HEK293 (cell line): ENCODE results near the gene PER1.

Source experiments
- BCL11B ChIP-seq: fragments of 450-650 bp; formaldehyde crosslinking; IDR thresholded peaks from 2 replicates; pipeline ENCODE4 v1.5.1; 2016; ENCODE audit warnings: low read depth, missing biosample characterization, missing genetic modification characterization
- KLF7 ChIP-seq: fragments of 450-650 bp; formaldehyde crosslinking; IDR thresholded peaks from 2 replicates; pipeline ENCODE4 v1.5.1; 2016; ENCODE audit warnings: missing biosample characterization, missing genetic modification characterization, borderline replicate concordance
- KLF9 ChIP-seq: fragments of 450-650 bp; formaldehyde crosslinking; IDR thresholded peaks from 2 replicates; pipeline ENCODE4 v1.5.1; 2016; ENCODE audit warnings: missing biosample characterization, missing genetic modification characterization, low read depth
- OVOL3 ChIP-seq: fragments of 450-650 bp; formaldehyde crosslinking; IDR thresholded peaks from 2 replicates; pipeline ENCODE4 v1.5.1; 2016; ENCODE audit warnings: missing biosample characterization, missing genetic modification characterization
- SALL2 ChIP-seq: fragments of 450-650 bp; formaldehyde crosslinking; IDR thresholded peaks from 2 replicates; pipeline ENCODE4 v1.5.0; 2017; ENCODE audit warnings: missing biosample characterization, mild to moderate bottlenecking, missing genetic modification characterization, borderline replicate concordance
- SP3 ChIP-seq: fragments of 450-650 bp; formaldehyde crosslinking; IDR thresholded peaks from 2 replicates; pipeline ENCODE4 v1.5.1; 2016; ENCODE audit warnings: missing biosample characterization, missing genetic modification characterization
- YY2 ChIP-seq: fragments of 450-650 bp; formaldehyde crosslinking; IDR thresholded peaks from 2 replicates; pipeline ENCODE4 v1.5.1; 2016; ENCODE audit warnings: missing biosample characterization, missing genetic modification characterization
- ZBTB1 ChIP-seq: fragments of 450-650 bp; formaldehyde crosslinking; IDR thresholded peaks from 2 replicates; pipeline ENCODE4 v1.5.1; 2016; ENCODE audit warnings: missing biosample characterization, missing genetic modification characterization
- ZEB2 ChIP-seq: fragments of 450-650 bp; formaldehyde crosslinking; IDR thresholded peaks from 2 replicates; pipeline ENCODE4 v1.5.1; 2016; ENCODE audit warnings: missing biosample characterization, missing genetic modification characterization
- ZFP3 ChIP-seq: fragments of 450-650 bp; formaldehyde crosslinking; IDR thresholded peaks from 2 replicates; pipeline ENCODE4 v1.5.1; 2016; ENCODE audit warnings: low read depth, missing biosample characterization, missing genetic modification characterization
- ZNF10 ChIP-seq: fragments of 450-650 bp; formaldehyde crosslinking; IDR thresholded peaks from 2 replicates; pipeline ENCODE4 v1.5.1; 2017; ENCODE audit warnings: missing biosample characterization, missing genetic modification characterization
- ZNF132 ChIP-seq: fragments of 450-650 bp; formaldehyde crosslinking; IDR thresholded peaks from 2 replicates; pipeline ENCODE4 v1.5.1; 2017; ENCODE audit warnings: missing biosample characterization, missing genetic modification characterization, borderline replicate concordance
- ZNF157 ChIP-seq: fragments of 450-650 bp; formaldehyde crosslinking; IDR thresholded peaks from 2 replicates; pipeline ENCODE4 v1.5.1; 2016; ENCODE audit warnings: missing biosample characterization, missing genetic modification characterization
- ZNF169 ChIP-seq: fragments of 450-650 bp; formaldehyde crosslinking; IDR thresholded peaks from 2 replicates; pipeline ENCODE4 v1.5.1; 2016; ENCODE audit warnings: missing biosample characterization, missing genetic modification characterization
- ZNF174 ChIP-seq: fragments of 450-650 bp; formaldehyde crosslinking; IDR thresholded peaks from 2 replicates; pipeline ENCODE4 v1.5.0; 2017; ENCODE audit warnings: missing biosample characterization, mild to moderate bottlenecking, missing genetic modification characterization
- ZNF211 ChIP-seq: fragments of 450-650 bp; formaldehyde crosslinking; IDR thresholded peaks from 2 replicates; pipeline ENCODE4 v1.5.1; 2016; ENCODE audit warnings: low read depth, missing biosample characterization, missing genetic modification characterization
- ZNF354C ChIP-seq: fragments of 450-650 bp; formaldehyde crosslinking; IDR thresholded peaks from 2 replicates; pipeline ENCODE4 v1.5.1; 2016; ENCODE audit warnings: missing biosample characterization, missing genetic modification characterization, low read depth, borderline replicate concordance
- ZNF37A ChIP-seq: fragments of 450-650 bp; IDR thresholded peaks from 2 replicates; pipeline ENCODE4 v1.5.1; 2018; ENCODE audit warnings: missing biosample characterization, missing genetic modification characterization
- ZNF433 ChIP-seq: fragments of 450-650 bp; formaldehyde crosslinking; IDR thresholded peaks from 2 replicates; pipeline ENCODE4 v1.5.1; 2016; ENCODE audit warnings: missing biosample characterization, missing genetic modification characterization, low read depth
- ZNF501 ChIP-seq: fragments of 450-650 bp; formaldehyde crosslinking; IDR thresholded peaks from 2 replicates; pipeline ENCODE4 v1.5.1; 2016; ENCODE audit warnings: missing biosample characterization, missing genetic modification characterization
- ZNF544 ChIP-seq: fragments of 450-650 bp; formaldehyde crosslinking; IDR thresholded peaks from 2 replicates; pipeline ENCODE4 v1.5.0; 2017; ENCODE audit warnings: missing biosample characterization, missing genetic modification characterization
- ZNF596 ChIP-seq: fragments of 450-650 bp; IDR thresholded peaks from 2 replicates; pipeline ENCODE4 v1.5.0; 2018; ENCODE audit warnings: missing biosample characterization, mild to moderate bottlenecking, missing genetic modification characterization, moderate library complexity
- ZNF658 ChIP-seq: fragments of 450-650 bp; formaldehyde crosslinking; IDR thresholded peaks from 2 replicates; pipeline ENCODE4; 2016; ENCODE audit warnings: missing biosample characterization, missing genetic modification characterization
- ZNF785 ChIP-seq: fragments of 450-650 bp; formaldehyde crosslinking; IDR thresholded peaks from 2 replicates; pipeline ENCODE4 v1.5.1; 2016; ENCODE audit warnings: missing biosample characterization, missing genetic modification characterization
- TF ChIP-seq, protein P1 (sequence below): fragments of 450-650 bp; formaldehyde crosslinking; optimal IDR thresholded peaks from 2 replicates; pipeline ENCODE3; 2016; ENCODE audit warnings: missing biosample characterization, mild to moderate bottlenecking, missing genetic modification characterization
- TF ChIP-seq, protein P2 (sequence below): fragments of 450-650 bp; formaldehyde crosslinking; IDR thresholded peaks from 2 replicates; pipeline ENCODE4 v1.5.1; 2016; ENCODE audit warnings: missing biosample characterization, missing genetic modification characterization
- TF ChIP-seq, protein P3 (sequence below): fragments of 450-650 bp; formaldehyde crosslinking; IDR thresholded peaks from 2 replicates; pipeline ENCODE4 v1.5.1; 2016; ENCODE audit warnings: missing biosample characterization, missing genetic modification characterization
- TF ChIP-seq, protein P4 (sequence below): fragments of 450-650 bp; formaldehyde crosslinking; IDR thresholded peaks from 2 replicates; pipeline ENCODE4 v1.5.1; 2016; ENCODE audit warnings: missing biosample characterization, missing genetic modification characterization
- TF ChIP-seq, protein P5 (sequence below): fragments of 450-650 bp; formaldehyde crosslinking; IDR thresholded peaks from 2 replicates; pipeline ENCODE4 v1.5.1; 2016; ENCODE audit warnings: missing biosample characterization, missing genetic modification characterization

PER1 gene

DNA sequence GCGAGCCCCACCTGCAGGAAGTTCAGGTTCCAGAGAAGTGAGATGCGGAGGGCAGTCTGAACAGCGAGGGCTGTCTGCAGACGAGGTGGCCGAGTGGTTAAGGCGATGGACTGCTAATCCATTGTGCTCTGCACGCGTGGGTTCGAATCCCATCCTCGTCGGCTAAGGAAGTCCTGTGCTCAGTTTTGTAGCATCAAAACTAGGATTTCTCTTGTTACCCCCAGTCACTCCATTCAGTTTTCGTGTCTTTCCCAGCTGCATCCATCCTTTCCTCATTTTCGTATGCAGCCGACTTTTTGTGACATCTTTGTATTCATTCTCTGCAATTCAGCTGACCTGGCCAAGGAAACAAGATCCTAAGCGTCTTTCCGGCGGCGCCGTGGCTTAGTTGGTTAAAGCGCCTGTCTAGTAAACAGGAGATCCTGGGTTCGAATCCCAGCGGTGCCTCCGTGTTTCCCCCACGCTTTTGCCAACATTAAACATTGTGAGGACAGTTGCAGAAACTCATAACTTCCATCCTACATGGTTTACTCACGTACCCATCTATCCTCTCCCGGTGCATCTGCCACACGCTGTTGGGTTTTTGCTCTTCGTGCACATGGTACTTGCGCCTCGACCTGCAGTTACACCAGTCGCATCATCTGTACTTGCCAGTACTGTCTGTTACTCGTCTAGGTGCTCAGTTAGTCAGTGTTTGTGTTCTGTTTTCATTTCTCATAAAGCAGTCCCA is 34.7 kb upstream of the PER1 start (continued):
- peak; percentile 89; the same call in 1 of the 2 replicates for TF ChIP-seq SALL2
- no peak for TF ChIP-seq ZNF211 (tag by site-specific recombination)
- TF ChIP-seq, protein P1, sequence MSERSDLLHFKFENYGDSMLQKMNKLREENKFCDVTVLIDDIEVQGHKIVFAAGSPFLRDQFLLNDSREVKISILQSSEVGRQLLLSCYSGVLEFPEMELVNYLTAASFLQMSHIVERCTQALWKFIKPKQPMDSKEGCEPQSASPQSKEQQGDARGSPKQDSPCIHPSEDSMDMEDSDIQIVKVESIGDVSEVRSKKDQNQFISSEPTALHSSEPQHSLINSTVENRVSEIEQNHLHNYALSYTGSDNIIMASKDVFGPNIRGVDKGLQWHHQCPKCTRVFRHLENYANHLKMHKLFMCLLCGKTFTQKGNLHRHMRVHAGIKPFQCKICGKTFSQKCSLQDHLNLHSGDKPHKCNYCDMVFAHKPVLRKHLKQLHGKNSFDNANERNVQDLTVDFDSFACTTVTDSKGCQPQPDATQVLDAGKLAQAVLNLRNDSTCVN (tag by site-specific recombination): peak; percentile 23
- no peak for TF ChIP-seq ZFP3 (tag by site-specific recombination)
- no peak; the same call in 1 of the 2 replicates for TF ChIP-seq ZNF37A (tag by site-specific recombination)
- TF ChIP-seq, protein P2, sequence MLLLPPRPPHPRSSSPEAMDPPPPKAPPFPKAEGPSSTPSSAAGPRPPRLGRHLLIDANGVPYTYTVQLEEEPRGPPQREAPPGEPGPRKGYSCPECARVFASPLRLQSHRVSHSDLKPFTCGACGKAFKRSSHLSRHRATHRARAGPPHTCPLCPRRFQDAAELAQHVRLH (tag by site-specific recombination): peak; percentile 88; the same call in 1 of the 2 replicates
- peak; percentile 48; the same call in 1 of the 2 replicates for TF ChIP-seq ZEB2
- no peak; the same call in 1 of the 2 replicates for TF ChIP-seq KLF9 (tag by site-specific recombination)
- peak; percentile 54; the same call in 1 of the 2 replicates for TF ChIP-seq ZNF501 (tag by site-specific recombination)
- TF ChIP-seq YY2 (tag by site-specific recombination): peak; percentile 66
- no peak; the same call in none of the 2 replicates for TF ChIP-seq OVOL3 (tag by site-specific recombination)
- TF ChIP-seq, protein P3, sequence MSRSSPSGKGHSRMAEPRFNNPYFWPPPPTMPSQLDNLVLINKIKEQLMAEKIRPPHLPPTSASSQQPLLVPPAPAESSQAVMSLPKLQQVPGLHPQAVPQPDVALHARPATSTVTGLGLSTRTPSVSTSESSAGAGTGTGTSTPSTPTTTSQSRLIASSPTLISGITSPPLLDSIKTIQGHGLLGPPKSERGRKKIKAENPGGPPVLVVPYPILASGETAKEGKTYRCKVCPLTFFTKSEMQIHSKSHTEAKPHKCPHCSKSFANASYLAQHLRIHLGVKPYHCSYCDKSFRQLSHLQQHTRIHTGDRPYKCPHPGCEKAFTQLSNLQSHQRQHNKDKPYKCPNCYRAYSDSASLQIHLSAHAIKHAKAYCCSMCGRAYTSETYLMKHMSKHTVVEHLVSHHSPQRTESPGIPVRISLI: 0 out of 2 replicates have a peak, but pooled peaks have one; percentile 52
- no peak; the same call in 1 of the 2 replicates for TF ChIP-seq ZNF433 (tag by site-specific recombination)
- TF ChIP-seq KLF7: peak; percentile 32; the same call in 1 of the 2 replicates
- TF ChIP-seq ZNF544 (tag by site-specific recombination): no peak
- no peak for TF ChIP-seq ZNF132
- TF ChIP-seq ZNF785 (tag by site-specific recombination): 0 out of 2 replicates have a peak, but pooled peaks have one; percentile 27
- TF ChIP-seq ZNF658 (tag by site-specific recombination): no peak
- TF ChIP-seq ZNF354C (tag by site-specific recombination): no peak
- TF ChIP-seq ZNF169 (tag by site-specific recombination): no peak
- peak; percentile 5; the same call in 1 of the 2 replicates for TF ChIP-seq SP3 (tag by site-specific recombination)
- peak; percentile 57; the same call in 1 of the 2 replicates for TF ChIP-seq ZBTB1 (tag by site-specific recombination)
- peak; percentile 22; the same call in 1 of the 2 replicates for TF ChIP-seq BCL11B (tag by site-specific recombination)
- TF ChIP-seq, protein P4, sequence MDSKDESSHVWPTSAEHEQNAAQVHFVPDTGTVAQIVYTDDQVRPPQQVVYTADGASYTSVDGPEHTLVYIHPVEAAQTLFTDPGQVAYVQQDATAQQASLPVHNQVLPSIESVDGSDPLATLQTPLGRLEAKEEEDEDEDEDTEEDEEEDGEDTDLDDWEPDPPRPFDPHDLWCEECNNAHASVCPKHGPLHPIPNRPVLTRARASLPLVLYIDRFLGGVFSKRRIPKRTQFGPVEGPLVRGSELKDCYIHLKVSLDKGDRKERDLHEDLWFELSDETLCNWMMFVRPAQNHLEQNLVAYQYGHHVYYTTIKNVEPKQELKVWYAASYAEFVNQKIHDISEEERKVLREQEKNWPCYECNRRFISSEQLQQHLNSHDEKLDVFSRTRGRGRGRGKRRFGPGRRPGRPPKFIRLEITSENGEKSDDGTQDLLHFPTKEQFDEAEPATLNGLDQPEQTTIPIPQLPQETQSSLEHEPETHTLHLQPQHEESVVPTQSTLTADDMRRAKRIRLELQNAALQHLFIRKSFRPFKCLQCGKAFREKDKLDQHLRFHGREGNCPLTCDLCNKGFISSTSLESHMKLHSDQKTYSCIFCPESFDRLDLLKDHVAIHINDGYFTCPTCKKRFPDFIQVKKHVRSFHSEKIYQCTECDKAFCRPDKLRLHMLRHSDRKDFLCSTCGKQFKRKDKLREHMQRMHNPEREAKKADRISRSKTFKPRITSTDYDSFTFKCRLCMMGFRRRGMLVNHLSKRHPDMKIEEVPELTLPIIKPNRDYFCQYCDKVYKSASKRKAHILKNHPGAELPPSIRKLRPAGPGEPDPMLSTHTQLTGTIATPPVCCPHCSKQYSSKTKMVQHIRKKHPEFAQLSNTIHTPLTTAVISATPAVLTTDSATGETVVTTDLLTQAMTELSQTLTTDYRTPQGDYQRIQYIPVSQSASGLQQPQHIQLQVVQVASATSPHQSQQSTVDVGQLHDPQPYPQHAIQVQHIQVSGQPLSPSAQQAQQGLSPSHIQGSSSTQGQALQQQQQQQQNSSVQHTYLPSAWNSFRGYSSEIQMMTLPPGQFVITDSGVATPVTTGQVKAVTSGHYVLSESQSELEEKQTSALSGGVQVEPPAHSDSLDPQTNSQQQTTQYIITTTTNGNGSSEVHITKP (tag by site-specific recombination): 0 out of 2 replicates have a peak, but pooled peaks have one; percentile 21
- TF ChIP-seq ZNF157 (tag by site-specific recombination): no peak
- TF ChIP-seq, protein P5, sequence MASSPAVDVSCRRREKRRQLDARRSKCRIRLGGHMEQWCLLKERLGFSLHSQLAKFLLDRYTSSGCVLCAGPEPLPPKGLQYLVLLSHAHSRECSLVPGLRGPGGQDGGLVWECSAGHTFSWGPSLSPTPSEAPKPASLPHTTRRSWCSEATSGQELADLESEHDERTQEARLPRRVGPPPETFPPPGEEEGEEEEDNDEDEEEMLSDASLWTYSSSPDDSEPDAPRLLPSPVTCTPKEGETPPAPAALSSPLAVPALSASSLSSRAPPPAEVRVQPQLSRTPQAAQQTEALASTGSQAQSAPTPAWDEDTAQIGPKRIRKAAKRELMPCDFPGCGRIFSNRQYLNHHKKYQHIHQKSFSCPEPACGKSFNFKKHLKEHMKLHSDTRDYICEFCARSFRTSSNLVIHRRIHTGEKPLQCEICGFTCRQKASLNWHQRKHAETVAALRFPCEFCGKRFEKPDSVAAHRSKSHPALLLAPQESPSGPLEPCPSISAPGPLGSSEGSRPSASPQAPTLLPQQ: peak; percentile 67
- no peak for TF ChIP-seq ZNF174
- TF ChIP-seq ZNF10 (tag by site-specific recombination): no peak; the same call in none of the 2 replicates
- TF ChIP-seq ZNF596 (tag by site-specific recombination): no peak
